PC-3 (cell line): ENCODE measurements around the gene ITSN1.

ENCODE experiments used
- CTCF ChIP-seq: fragments of 300-600 bp; sonication (generic); conservative IDR thresholded peaks from 2 replicates; pipeline ENCODE4 v1.5.1; 2017; ENCODE audit warnings: antibody characterized with exemption, low read depth, mild to moderate bottlenecking, low read length
- EZH2 ChIP-seq: fragments of 300-600 bp; sonication (generic); IDR thresholded peaks from one replicate; pipeline ENCODE4 v1.6.1; 2017; ENCODE audit warnings: antibody characterized with exemption, mild to moderate bottlenecking, low read length; ENCODE audit not compliant: unreplicated experiment

DNA sequence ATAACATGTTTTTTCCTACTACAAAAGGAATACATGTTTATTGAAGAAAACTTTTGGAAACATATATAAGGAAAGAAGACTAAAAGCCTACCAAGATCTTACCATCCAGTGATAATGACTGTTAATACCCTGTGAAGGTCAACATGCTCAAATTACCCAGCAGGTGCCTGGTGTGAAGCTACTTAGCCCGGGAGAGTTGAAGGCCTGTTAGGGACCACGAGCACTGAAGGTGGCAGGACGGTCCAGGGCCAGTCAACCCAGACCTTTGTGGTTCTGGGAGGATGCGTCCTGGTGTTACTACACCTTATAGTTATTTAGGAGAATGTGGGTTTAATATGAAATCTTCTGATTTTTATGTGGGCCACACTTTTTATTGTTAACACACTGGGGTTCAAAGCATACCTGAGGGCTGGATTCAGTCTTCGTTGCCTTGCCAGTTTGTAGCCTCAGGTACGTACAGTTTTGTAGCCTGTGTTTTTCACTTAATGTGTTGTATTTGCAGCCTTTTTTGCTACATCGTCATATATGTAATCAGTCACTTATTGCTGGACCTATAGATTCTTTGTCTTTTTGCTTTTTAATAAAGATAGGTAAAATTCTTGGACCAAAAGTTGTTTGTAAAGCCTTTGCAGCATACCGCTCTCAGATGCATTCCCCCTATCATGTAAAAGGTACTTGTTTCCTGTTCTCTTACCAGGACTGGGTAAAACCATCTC lies 9.8 kb downstream of the ITSN1 start:
- TF ChIP-seq CTCF, result no peak
- no peak for TF ChIP-seq EZH2
